ENCODE data around the gene RGL1.

DNA sequence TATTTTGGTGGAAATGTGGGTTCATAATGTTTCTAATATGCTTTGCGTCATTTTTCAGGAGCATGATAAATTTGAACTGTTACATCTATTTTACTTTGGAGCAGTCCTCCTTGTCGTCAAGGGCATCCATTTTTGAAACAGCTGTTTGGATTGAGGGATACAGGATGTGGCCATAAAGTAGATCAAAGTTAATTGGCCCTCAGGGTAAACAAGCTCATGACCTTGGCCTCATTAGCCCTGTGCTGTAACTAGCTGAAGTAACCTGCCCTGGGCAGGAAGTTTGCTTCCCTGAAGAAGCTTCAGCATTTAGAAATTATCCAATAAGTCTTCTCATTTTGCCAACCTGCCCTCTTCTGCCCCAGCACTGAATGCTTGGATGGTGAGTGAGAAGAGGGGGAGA is 24.8 kb upstream of the RGL1 start:
- TF ChIP-seq, protein P1, sequence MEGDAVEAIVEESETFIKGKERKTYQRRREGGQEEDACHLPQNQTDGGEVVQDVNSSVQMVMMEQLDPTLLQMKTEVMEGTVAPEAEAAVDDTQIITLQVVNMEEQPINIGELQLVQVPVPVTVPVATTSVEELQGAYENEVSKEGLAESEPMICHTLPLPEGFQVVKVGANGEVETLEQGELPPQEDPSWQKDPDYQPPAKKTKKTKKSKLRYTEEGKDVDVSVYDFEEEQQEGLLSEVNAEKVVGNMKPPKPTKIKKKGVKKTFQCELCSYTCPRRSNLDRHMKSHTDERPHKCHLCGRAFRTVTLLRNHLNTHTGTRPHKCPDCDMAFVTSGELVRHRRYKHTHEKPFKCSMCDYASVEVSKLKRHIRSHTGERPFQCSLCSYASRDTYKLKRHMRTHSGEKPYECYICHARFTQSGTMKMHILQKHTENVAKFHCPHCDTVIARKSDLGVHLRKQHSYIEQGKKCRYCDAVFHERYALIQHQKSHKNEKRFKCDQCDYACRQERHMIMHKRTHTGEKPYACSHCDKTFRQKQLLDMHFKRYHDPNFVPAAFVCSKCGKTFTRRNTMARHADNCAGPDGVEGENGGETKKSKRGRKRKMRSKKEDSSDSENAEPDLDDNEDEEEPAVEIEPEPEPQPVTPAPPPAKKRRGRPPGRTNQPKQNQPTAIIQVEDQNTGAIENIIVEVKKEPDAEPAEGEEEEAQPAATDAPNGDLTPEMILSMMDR (conservative IDR thresholded peaks at IDR 0.05; ENCODE audit: low read length) = no peak
- TF ChIP-seq EZH2phosphoT487 (IDR thresholded peaks at IDR 0.05; ENCODE audit: borderline replicate concordance) = no peak
